NCI-H2081 (cell line): ENCODE results near the gene ADGRD1.

ENCODE experiments used
- DNase-seq, 2 experiments: peaks; one replicate each; lab custom pipeline; 2025; lab: John Stamatoyannopoulos, UW

The ADGRD1 gene

DNA sequence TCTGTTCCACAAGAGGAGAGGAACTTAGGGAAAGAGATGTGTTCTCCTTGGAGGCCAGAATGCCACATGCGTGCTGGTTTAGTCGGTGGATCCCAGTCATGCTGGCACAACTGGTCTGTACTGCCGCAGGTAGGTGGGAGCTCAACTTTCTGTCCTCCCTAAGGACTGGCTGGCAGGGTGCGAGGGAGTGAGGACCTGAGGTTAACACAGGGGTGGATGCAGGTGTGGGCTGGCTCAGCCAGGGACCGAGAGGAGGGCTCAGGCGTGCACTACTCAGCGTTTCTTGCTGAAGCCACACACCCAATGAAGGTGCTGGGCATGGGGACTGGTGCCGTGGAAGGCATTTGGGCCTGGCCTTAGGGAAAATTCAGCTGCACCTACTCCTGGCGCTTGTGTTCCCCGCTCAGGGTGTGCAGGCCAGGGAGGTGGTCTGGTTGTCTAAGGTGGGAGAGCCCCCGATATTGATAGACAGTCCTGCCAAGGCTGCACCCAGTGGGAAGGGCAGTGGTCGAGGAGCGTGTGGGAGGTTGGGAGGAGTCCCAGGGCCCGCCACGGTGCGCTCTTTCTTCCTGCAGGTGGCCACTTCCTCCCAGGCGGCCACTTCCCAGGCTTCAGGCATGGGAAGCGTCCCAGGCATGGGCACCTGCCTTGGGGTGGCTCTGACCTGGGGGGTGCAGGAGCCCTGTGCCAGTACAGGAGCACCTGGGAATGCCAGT, 138.4 kb downstream of the ADGRD1 start:
- DNase-seq = no peak

DNA sequence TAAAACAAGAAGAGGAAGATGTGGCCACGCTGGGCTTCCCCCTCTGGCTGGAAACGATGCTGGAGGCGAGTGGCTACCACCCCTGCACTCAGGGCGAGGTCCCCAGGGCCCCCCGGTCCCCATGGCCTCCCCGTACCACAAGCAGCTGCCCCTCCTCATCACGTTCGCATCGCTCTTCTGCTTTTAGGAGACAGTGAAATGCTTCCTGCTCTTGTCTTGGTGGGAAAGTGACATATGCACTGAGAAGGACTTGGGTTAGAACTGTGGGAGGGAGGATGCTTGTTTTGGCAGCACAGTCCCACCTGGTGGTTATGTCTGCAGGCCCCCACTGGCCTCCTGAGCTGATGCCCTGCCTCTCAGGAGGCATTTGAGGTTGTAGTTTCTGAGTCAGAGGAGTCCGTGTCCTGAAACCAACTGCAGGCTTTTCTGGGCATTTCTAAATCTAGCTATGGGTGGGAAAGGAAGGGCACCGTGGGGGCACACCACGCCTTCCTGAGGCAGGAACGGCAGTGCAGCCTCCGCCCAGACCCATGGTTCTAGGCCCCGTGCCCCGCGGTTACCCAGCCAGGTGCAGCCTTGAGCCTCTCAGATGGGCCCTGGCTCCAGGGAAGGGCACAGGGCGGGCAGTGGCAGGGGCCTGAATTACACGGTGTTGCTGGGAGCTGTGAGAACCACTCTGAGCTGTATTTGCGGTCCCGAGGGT, 139.3 kb downstream of the ADGRD1 start:
- no peak for DNase-seq

GRCh38 chr12:131093604-131093955, 139.9 kb downstream of the ADGRD1 start:
- DNase-seq = no peak

DNA sequence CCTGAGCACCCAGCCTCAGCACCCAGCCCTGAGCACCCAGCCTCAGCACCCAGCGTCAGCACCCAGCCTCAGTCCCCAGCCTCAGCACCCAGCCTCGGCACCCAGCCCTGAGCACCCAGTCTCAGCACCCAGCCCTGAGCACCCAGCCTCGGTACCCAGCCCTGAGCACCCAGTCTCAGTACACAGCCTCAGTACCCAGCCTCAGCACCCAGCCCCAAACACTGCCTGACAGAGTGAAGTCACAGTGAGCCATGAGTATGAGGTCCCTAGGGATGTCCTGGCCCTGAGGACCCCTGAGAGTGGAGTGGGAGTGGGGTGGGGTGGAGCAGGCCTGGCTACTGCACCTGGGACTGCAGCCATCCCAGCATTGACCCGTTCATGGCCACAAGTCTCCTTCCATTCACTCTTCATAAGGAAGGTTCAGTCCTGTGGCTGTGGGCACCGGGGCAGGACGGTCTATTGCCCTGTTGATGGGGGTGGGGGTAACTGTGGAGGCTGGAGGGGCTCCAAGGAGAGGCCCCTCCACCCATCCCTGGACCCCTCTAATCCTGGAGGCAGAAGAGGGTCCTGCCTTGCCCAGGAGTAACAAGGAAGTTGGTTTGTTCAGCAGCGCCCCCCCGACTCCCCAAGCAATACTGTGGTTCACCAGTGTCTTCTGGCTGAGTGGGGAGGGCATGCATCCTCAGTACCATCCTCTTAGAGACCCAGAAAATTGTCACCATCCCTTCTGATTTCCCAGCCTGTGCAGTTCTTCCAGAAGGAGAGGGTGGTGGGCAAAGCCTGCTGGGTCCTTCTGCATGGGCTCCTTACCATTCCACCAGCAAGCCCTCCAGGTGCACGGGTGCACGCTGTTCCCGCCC, 140.5 kb downstream of the ADGRD1 start:
- DNase-seq = no peak

DNA sequence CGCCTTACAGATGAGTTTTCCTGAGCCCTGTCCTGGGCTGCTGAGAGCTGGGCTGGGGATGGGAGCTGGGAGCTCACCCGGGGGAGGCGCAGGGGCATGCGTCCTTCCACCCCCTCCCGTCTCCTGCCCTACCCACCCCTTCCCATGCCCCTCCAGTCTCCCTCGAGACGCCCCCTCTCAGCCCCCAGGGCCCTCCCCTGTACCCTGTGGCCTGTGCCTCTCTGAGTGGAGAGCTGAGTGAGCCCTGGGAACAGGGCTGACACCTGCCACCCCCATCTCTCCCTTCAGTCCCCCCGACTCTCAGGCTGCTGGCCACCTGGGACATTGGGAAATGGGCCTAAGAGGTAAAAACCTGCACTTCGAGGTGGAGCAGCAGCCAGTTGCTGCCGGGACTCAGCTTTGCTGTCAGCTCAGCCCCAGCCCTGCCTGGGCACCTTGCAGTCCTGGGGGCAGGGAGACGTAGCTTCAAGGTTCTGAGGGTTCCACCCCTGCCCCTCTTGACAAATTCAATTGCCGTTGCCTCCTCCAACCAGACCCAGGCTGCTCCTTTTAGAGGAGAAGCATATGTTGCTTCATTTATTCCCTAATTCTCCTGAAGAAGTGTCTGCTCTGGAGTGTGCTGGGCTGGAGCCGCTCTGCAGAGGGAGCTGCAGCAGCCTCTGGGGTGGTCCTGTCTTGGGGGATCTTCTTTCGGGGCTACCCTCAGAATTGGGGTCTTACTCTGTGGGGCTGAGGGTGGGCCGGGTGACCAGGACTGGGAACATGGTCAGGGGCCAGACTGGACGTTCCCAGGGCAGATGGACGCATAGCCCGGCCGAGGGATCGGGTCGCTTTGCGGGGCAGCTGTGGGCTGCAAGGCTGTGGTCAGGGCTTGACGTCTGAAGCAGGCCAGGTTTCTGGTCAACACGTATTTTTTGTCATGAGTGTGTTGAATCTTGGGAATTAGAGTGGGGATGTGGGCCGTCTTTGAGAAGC, 141.4 kb downstream of the ADGRD1 start:
- DNase-seq = no peak

GRCh38 chr12:131095826-131096680, 142.3 kb downstream of the ADGRD1 start:
- DNase-seq = no peak

DNA sequence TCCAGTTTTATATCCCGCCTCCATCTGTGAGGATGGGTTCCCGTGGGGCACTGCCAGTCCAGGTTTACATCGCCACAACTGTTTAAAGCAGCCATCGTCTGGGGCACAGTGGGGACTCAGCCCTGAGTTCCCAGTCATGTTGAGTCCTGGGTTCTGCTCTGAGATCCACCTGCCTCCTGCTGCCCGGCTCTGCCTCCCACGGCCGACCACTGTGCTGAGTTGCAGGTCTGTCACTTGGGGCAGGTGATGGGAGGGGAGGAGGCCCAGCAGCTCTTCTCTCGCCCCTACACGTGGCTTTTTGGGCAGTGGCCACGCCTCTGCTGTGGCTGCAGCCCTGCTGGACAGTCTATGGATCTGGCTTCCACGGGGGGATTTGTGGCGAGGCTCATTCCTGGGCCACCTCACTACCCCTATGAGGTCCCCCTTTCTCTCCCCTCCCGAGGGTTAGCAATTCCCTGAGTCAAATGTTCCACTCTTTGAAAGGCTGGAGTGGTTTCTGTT, 143.0 kb downstream of the ADGRD1 start:
- DNase-seq = no peak

DNA sequence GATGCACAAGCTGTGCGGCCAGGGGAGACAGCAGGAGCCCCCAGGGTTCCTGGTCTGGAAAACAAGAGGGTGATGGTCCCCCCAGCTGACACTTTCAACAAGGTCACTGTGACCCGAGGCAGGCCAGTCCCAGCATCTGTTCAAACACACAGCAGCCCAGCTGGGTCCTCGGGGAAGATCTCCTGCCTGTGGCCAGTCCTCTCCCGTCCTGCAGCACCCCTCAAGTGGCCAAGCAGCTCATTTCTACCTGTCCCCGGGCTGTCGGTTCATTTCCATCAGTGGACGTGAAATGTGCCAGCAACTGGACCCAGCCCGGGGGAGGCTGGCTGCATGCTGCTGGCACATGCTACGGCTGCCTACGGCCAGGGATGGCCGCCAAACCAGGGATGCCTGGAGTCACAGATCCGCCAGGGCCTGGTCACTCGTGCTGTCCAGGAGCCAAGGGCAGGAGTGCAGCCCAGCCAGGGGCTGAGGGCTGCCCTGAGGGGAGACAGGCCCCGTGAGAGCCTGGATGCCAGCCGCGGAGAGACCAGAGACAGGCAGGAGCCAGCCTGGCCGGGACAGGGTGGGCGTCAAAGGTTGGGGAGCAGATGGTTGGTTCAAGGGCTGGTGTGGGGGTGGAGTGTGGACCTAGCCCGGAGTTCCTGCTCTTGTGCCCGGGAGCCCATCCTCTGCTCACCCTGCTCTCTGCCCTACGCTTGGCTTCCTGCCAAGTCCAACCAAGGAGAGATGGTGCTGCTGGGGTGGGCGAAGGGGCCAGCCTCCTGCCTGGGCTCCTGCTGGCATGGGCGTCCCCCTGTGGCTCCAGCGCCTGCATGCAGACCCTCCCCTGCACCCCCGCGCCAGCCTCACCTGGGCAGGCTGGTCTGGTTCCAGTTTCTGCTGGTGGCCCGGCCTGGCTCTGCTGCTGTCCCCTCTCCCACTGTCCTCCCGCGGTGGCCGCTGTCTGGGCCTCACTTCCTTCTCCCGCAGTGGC, 143.8 kb downstream of the ADGRD1 start:
- no peak for DNase-seq

- no peak for DNase-seq
These were observed 144.7 kb downstream of the ADGRD1 start for GRCh38 chr12:131098178-131098981.

DNA sequence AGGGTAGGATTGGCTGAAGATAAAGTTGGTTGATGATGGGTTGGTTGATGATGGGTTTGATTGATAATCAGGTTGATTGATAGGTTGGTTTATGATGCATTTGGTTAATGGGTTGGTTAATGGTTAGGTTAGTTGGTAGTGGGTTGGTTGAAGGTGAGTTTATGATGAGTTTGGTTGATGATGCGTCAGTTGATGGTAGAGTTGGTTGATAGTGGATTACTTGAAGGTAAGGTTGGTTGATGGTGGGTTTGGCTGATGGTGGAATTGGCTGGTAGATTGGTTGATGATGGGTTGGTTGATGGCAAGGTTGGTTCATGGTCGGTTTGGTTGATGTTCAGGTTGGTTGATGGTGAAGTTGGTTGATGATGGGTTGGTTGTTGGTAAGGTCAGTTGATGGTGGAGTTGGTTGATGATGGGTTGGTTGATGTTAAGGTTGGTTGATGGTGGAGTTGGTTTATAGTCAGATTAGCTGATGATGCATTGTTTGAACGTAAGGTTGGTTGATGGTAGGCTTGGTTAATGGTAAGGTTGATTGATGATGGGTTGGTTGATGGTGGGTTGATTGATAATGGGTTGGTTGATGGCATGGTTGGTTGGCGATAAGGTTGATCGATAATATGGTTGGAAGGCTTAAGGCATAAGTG, 146.4 kb downstream of the ADGRD1 start:
- DNase-seq = no peak

- no peak for DNase-seq
These were observed 147.3 kb downstream of the ADGRD1 start for GRCh38 chr12:131101006-131101405.

DNA sequence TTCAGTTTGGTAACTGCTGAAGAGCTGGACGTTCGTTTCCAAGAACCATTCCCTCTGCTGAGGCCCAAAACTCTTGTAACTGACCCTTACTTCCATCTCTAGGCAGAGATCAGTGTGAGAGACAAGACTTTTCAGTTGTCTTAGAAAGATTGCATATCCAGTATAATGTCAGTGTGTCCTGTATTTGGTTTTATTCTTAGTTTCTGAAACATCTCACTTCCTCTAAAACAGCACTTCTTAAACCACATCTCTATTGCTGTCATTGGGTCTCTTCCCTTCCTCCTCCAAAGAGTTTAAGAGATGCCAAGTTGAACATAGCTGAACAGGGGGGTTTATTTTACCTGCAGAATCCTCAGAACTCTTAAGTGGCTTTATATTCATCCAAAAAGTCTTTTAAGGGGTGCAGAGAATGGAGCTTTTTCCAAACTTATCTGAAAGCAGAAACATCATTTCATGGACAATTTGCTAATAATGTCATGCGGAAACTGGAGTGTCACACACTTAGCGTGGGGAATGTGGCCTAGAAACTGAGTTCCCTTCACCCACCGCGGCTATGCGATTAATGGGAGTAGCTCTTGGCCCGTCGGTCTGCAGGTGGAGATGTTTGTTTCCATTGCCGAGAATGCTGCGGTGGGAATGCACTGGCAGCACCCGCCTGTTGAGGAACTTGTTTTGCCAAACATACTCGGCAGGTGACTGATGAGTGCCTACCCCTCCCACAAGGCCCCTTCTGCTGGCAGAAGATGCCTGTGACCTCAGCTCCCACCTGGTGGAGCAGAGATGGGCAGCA, 148.2 kb downstream of the ADGRD1 start:
- no peak for DNase-seq

DNA sequence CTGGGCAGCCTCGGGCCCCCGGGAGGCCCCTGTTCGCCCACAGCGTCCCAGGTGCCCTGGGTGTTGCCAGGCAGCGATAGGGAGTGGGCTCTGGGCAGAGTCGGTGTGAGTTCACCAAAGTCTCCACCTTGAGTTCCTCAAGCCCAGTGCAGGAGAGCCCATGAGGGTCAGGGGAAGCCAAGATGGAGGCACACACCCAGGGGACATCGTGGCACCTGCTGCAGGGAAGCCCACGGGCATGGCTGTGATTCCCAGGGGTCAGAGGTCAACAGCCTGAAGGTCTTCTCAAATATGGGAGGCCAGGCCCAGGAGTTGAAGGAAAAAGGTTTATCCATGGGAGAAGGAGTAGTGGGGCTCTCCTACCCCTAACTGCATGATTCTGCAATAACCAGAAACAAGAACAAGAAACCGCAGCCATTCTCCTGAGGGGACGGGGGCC, 148.8 kb downstream of the ADGRD1 start:
- DNase-seq = no peak

DNA sequence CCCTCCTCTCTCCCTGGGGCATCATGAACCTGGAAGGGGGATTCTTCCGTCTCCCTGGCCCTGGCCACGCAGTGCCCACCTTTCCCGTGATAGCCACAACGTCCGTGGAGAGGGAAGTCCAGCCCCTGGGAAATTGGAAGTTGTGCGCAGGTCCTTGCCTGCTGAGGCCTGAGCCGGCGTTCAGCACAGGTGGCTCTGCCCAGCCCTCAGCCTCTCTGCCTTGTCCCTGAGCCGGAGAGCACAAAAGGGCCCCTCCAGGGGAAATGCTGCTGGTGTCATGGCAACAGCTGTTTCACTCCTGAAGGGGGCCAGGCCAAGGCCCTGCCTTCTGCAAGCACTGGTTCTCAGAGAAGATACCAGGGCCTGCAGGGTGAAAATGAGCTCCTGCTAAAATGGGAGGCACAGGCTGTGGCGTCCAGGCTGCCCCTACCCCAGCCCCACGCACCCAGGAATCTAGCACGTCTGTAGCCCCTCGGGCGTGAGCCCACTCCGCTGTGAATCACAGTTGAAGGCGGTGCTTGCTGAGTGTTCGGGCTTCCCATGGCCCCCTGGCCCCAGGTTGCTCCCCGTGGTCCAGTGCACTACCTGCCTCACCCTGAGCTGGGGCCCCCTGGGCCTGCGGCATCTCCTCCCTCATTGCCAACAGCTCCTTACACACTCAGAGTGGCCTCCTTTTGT, 149.4 kb downstream of the ADGRD1 start:
- no peak for DNase-seq

DNA sequence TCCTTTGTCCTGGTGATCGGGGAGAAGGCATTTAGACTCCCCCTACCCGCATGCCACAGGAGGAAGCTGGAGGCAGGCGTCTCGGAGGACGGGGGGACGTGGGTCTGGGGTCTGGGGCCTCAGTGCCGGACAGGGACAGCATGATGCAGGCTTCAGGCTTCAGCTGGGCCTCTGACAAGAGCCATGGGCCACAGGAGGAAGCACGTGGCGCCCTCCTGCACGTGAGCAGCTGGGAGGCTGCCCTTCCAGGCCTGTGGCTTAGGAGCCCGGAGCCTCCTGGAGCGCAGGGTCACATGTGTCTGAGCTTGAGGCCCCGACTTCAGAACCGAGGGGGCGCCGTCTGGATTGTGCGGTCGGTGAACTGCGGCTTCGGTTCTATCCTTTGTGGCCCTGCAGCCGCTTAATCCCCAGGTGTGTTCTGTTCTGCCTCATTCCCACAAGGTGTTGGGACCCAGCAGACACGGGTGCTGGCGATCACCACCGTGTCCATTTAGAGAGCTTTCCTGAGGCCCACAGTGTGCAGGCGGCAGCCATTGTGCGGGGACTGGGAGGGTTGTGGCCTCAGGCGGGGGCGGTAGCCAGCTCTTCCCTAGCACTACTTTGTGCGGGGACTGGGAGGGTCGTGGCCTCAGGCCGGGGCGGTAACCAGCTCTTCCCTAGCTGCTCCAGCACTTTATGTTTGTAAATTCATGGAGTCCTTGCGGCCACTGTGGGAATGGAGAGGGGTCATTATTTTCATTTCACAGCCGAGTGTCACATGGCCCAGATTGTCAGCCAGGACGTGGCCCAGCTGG, 150.2 kb downstream of the ADGRD1 start:
- no peak for DNase-seq
